WTC11 (cell line): Measurements from ENCODE around the gene HAPSTR1. TPM values are rescaled to one million over a fixed set of nuclear protein-coding genes. Genes with fewer than 3 reads are reported as not detected.

ENCODE experiments used
- ATAC-seq: fragments of 200-7000 bp; cut with Tn5 transposase; 2 replicates; pipeline ENCODE4 v1.10.0; 2021; ENCODE audit warnings: mild to moderate bottlenecking, moderate library complexity
- CTCF ChIA-PET: fragments of 300-600 bp; sonication (Branson Sonifier 250); formaldehyde crosslinking; loops from one replicate; lab custom pipeline; 2021; ENCODE audit warnings: antibody characterized with exemption; lab: Charles Lee
- POLR2A ChIA-PET: fragments of 350-600 bp; sonication (Branson Sonifier 250); formaldehyde crosslinking; loops from one replicate; lab custom pipeline; 2021; ENCODE audit warnings: antibody characterized with exemption; lab: Charles Lee
- DNase-seq: peaks from one replicate; pipeline ENCODE4 v3.0.0; 2021; ENCODE audit warnings: low spot score
- H3K27ac Mint-ChIP-seq: 2 replicates; pipeline ENCODE4 v1.8.0; 2021; ENCODE audit warnings: mixed read lengths
- H3K27me3 Mint-ChIP-seq: 2 replicates; pipeline ENCODE4 v1.8.0; 2021; ENCODE audit warnings: low read depth, mild to moderate bottlenecking, moderate library complexity, mixed read lengths
- H3K36me3 Mint-ChIP-seq: 2 replicates; pipeline ENCODE4 v1.8.0; 2021; ENCODE audit warnings: mixed read lengths
- H3K4me1 Mint-ChIP-seq: 2 replicates; pipeline ENCODE4 v1.8.0; 2022; ENCODE audit warnings: mixed read lengths
- H3K4me3 Mint-ChIP-seq: 2 replicates; pipeline ENCODE4 v1.8.0; 2021; ENCODE audit warnings: mild to moderate bottlenecking, moderate library complexity, mixed read lengths
- H3K9me3 Mint-ChIP-seq: 2 replicates; pipeline ENCODE4 v1.8.0; 2021; ENCODE audit warnings: mixed read lengths
- CDX4 ChIP-seq: fragments of 250-450 bp; sonication (Bioruptor Pico); IDR thresholded peaks from 2 replicates; pipeline ENCODE4 v1.9.0; 2021; ENCODE audit warnings: moderate library complexity, mild to moderate bottlenecking, inconsistent platforms, borderline replicate concordance
- FOXP1 ChIP-seq: sonication (generic); formaldehyde crosslinking; IDR thresholded peaks from 2 replicates; pipeline ENCODE4 v1.8.0; 2022; ENCODE audit warnings: missing genetic modification reagents, mild to moderate bottlenecking, moderate library complexity, borderline replicate concordance
- HMGXB4 ChIP-seq: sonication (generic); formaldehyde crosslinking; IDR thresholded peaks from 2 replicates; pipeline ENCODE4 v1.8.1; 2023; ENCODE audit warnings: mild to moderate bottlenecking, moderate library complexity, missing genetic modification reagents
- MLX ChIP-seq: sonication (generic); formaldehyde crosslinking; IDR thresholded peaks from 2 replicates; pipeline ENCODE4 v1.8.1; 2023; ENCODE audit warnings: mild to moderate bottlenecking, missing genetic modification reagents, moderate library complexity
- PRDM15 ChIP-seq: sonication (generic); formaldehyde crosslinking; IDR thresholded peaks from 2 replicates; pipeline ENCODE4 v1.8.0; 2022; ENCODE audit warnings: missing genetic modification reagents
- SP1 ChIP-seq: sonication (generic); formaldehyde crosslinking; conservative IDR thresholded peaks from 2 replicates; pipeline ENCODE4 v1.8.1; 2022; ENCODE audit warnings: missing genetic modification reagents
- STAT6 ChIP-seq: sonication (generic); formaldehyde crosslinking; conservative IDR thresholded peaks from 2 replicates; pipeline ENCODE4 v1.8.1; 2023; ENCODE audit warnings: mild to moderate bottlenecking, low read depth, missing genetic modification reagents, moderate library complexity
- TEAD4 ChIP-seq: sonication (generic); formaldehyde crosslinking; IDR thresholded peaks from 2 replicates; pipeline ENCODE4 v1.8.0; 2022; ENCODE audit warnings: mild to moderate bottlenecking, missing genetic modification reagents
- ZMAT4 ChIP-seq: fragments of 250-450 bp; sonication (Bioruptor Pico); IDR thresholded peaks from 2 replicates; pipeline ENCODE4 v1.9.0; 2021; ENCODE audit warnings: mild to moderate bottlenecking
- ZNF263 ChIP-seq: sonication (generic); formaldehyde crosslinking; IDR thresholded peaks from 2 replicates; pipeline ENCODE4 v1.8.1; 2022; ENCODE audit warnings: low read depth, mild to moderate bottlenecking, moderate library complexity, missing genetic modification reagents
- ZNF425 ChIP-seq: fragments of 250-450 bp; sonication (Bioruptor Pico); conservative IDR thresholded peaks from 2 replicates; pipeline ENCODE4 v1.9.0; 2021; ENCODE audit warnings: mild to moderate bottlenecking
- total RNA-seq: library from RNA; stranded (reverse); gene quantifications from 3 replicates; pipeline ENCODE4 v1.2.3, GENCODE V29; 2021

The HAPSTR1 gene
- total RNA-seq, 1 experiment from 2014 or later = 54.3 TPM

GRCh38 chr16:9096416-9096952, 5.0 kb downstream of the HAPSTR1 start:
- ATAC-seq = no peak
- Mint-ChIP-seq H3K9me3 (no peaks in the 10 kb centered on the region), H3K4me1 (peaks cover 59% of the 10 kb centered on the region), H3K27ac (no peak overlapping the region)
- ChIA-PET CTCF (interaction anchor here (1.2 kb wide), 2 partner anchors 39 to 46 kb away, joined by 4 to 5 read pairs; no protein-coding TSS in a partner anchor), POLR2A (no interaction called here)
- no peak for DNase-seq
- TF ChIP-seq HMGXB4 (CRISPR knock-in tag) (no peak), ZMAT4 (CRISPR knock-in tag) (no peak), FOXP1 (CRISPR knock-in tag) (no peak), CDX4 (CRISPR knock-in tag) (no peak), ZNF425 (CRISPR knock-in tag) (no peak), STAT6 (CRISPR knock-in tag) (no peak), ZNF263 (CRISPR knock-in tag) (no peak), MLX (CRISPR knock-in tag) (no peak), TEAD4 (no peak)
- TF ChIP-seq, all 79 proteins: peak for 0
- Mint-ChIP-seq H3K36me3 (peaks cover 70% of the 10 kb centered on the region), H3K27me3 (no peaks in the 10 kb centered on the region), H3K4me3 (no peak overlapping the region)

- ChIA-PET POLR2A (no interaction called here), CTCF (interaction anchor here (0.7 to 1.3 kb wide), 5 partner anchors 37 to 160 kb away, joined by 3 to 5 read pairs (median 4); no protein-coding TSS in a partner anchor)
- peaks cover 80% of the 10 kb centered on the region for H3K36me3 Mint-ChIP-seq
- peaks cover 61% of the 10 kb centered on the region for H3K4me1 Mint-ChIP-seq
- no peak for ATAC-seq
- no peak overlapping the region for H3K4me3 Mint-ChIP-seq
- no peaks in the 10 kb centered on the region for H3K27me3 Mint-ChIP-seq
- peak overlapping the region; percentile 75 for H3K27ac Mint-ChIP-seq
- no peaks in the 10 kb centered on the region for H3K9me3 Mint-ChIP-seq
- no peak for DNase-seq
- TF ChIP-seq SP1 (CRISPR knock-in tag) (no peak), PRDM15 (peak; percentile 45)
Measured at GRCh38 chr16:9097266-9098219, 6.1 kb downstream of the HAPSTR1 start.
